ENCODE data around the gene ATRN. TPM values are rescaled to one million over a fixed set of nuclear protein-coding genes. Genes with fewer than 3 reads are reported as not detected.

Gene ATRN
- total and polyA plus RNA-seq, 4 donors = 4.2 to 38.5 (median 21.2) TPM

DNA sequence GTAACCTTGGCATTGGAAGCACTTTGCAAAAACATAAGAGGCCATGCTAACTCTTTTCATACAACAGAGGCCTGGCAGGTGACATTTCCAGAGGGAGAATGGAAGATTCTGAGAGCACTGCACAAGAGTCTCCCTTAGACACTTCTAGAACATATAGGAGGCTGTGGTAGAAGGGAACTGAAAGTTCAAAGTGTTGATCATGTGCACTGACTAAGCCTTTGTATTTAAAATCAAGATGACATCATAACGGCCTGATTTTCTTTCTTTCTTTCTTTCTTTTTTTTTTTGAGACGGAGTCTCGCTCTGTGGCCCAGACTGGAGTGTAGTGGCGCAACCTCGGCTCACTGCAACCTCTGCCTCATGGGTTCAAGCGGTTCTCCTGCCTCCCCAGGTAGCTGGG is 36.6 kb upstream of the ATRN start:
- WGBS, 2 donors = 82 to 87% methylated on average over 6 of the region's 6 CpGs
- no peaks in the 10 kb centered on the region for H3K27me3 ChIP-seq (ENCODE audit: control insufficient read depth in 3 of 3, insufficient read depth in 3 of 3, low read length in 2 of 3)
- TF ChIP-seq, protein P1, sequence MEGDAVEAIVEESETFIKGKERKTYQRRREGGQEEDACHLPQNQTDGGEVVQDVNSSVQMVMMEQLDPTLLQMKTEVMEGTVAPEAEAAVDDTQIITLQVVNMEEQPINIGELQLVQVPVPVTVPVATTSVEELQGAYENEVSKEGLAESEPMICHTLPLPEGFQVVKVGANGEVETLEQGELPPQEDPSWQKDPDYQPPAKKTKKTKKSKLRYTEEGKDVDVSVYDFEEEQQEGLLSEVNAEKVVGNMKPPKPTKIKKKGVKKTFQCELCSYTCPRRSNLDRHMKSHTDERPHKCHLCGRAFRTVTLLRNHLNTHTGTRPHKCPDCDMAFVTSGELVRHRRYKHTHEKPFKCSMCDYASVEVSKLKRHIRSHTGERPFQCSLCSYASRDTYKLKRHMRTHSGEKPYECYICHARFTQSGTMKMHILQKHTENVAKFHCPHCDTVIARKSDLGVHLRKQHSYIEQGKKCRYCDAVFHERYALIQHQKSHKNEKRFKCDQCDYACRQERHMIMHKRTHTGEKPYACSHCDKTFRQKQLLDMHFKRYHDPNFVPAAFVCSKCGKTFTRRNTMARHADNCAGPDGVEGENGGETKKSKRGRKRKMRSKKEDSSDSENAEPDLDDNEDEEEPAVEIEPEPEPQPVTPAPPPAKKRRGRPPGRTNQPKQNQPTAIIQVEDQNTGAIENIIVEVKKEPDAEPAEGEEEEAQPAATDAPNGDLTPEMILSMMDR (IDR thresholded peaks at IDR 0.05; ENCODE audit: control extremely low read depth, extremely low read depth) = no peak
- no peaks in the 10 kb centered on the region for H3K9me3 ChIP-seq (ENCODE audit: control insufficient read depth in 4 of 4, insufficient read depth in 3 of 4, low read length in 3 of 4)
- no peaks in the 10 kb centered on the region for H3K36me3 ChIP-seq (ENCODE audit: control insufficient read depth in 4 of 4, insufficient read depth in 4 of 4, low read length in 4 of 4)
- no peak for ATAC-seq (ENCODE audit: insufficient read depth, low FRiP score)
- no peak for DNase-seq
- H3K9ac ChIP-seq (ENCODE audit: insufficient read depth in 1 of 2, low read length in 2 of 2) = no peak overlapping the region
- H3K4me1 ChIP-seq (ENCODE audit: control insufficient read depth in 5 of 5, insufficient read depth in 5 of 5, low read length in 5 of 5) = no peaks in the 10 kb centered on the region
- no peak overlapping the region for H3K4me3 ChIP-seq
- no peak overlapping the region for H3K27ac ChIP-seq (ENCODE audit: low read depth in 1 of 2, low read length in 1 of 2)

DNA sequence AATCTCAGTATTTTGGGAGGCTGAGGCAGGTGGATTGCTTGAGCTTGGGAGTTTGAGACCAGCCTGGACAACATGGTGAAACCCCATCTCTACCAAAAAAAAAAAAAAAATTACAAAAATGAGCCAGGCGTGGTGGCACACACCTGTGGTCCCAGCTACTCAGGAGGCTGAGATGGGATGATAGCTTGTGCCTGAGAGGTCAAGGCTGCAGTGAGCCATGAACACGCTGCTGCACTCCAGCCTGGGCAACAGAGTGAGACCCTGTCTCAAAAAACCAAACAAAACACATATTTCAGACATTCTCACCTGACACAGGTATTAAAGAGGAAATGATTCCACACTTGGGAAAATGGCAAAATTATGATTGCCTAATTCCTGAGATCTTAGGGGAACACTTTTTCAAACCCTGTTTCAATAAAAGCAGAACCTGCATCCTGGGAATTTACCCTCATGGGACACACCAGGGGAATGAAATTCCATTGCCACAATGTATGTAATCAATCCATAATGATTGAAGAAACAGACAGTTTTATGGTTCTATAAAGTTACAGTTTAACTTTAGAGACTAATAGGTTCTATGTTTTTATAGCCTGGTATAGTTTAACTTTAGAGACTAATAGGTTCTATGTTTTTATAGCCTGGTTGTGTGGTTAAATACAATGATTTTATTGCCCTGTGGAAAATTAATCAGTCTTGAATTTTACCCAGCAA is 33.8 kb upstream of the ATRN start:
- DNase-seq = no peak
- Histone ChIP-seq H3K27ac (ENCODE audit: low read depth in 1 of 2, low read length in 1 of 2) (no peak overlapping the region), H3K9ac (ENCODE audit: insufficient read depth in 1 of 2, low read length in 2 of 2) (no peak overlapping the region), H3K4me1 (ENCODE audit: control insufficient read depth in 5 of 5, insufficient read depth in 5 of 5, low read length in 5 of 5) (no peaks in the 10 kb centered on the region), H3K36me3 (ENCODE audit: control insufficient read depth in 4 of 4, insufficient read depth in 4 of 4, low read length in 4 of 4) (no peaks in the 10 kb centered on the region), H3K9me3 (ENCODE audit: control insufficient read depth in 4 of 4, insufficient read depth in 3 of 4, low read length in 3 of 4) (no peaks in the 10 kb centered on the region), H3K27me3 (ENCODE audit: control insufficient read depth in 3 of 3, insufficient read depth in 3 of 3, low read length in 2 of 3) (no peaks in the 10 kb centered on the region), H3K4me3 (no peak overlapping the region)
- 97 to 99% methylated on average over 2 of the region's 2 CpGs for WGBS, 2 donors
- ATAC-seq (ENCODE audit: insufficient read depth, low FRiP score) = no peak
- TF ChIP-seq, protein P1 (IDR thresholded peaks at IDR 0.05; ENCODE audit: control extremely low read depth, extremely low read depth) = no peak

DNA sequence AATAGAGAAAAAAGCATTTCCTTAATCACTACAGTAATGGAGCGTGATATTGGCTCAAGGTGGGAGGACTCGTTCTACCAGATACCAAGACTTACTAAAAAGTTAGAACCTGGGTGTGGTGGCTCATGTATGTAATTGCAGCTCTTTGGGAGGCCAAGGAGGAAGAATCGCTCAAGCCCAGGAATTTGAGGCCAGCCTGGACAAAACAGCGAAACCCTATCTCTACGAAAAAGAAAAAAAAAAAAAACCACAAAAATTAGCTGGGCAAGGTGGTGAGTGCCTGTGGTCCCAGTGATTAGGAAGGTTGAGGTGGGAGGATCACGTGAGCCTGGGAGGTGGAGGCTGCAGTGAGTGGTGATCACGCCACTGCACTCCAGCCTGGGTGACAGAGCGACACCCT is 24.0 kb upstream of the ATRN start:
- no peak for ATAC-seq (ENCODE audit: insufficient read depth, low FRiP score)
- Histone ChIP-seq H3K4me3 (no peak overlapping the region), H3K27ac (ENCODE audit: low read depth in 1 of 2, low read length in 1 of 2) (no peak overlapping the region), H3K9ac (ENCODE audit: insufficient read depth in 1 of 2, low read length in 2 of 2) (no peak overlapping the region), H3K27me3 (ENCODE audit: control insufficient read depth in 3 of 3, insufficient read depth in 3 of 3, low read length in 2 of 3) (peaks cover 0 to 2% (median 0%) of the 10 kb centered on the region in 3 donors), H3K4me1 (ENCODE audit: control insufficient read depth in 5 of 5, insufficient read depth in 5 of 5, low read length in 5 of 5) (no peaks in the 10 kb centered on the region), H3K36me3 (ENCODE audit: control insufficient read depth in 4 of 4, insufficient read depth in 4 of 4, low read length in 4 of 4) (no peaks in the 10 kb centered on the region), H3K9me3 (ENCODE audit: control insufficient read depth in 4 of 4, insufficient read depth in 3 of 4, low read length in 3 of 4) (no peaks in the 10 kb centered on the region)
- 89 to 91% methylated on average over 8 of the region's 8 CpGs for WGBS, 2 donors
- DNase-seq = no peak
- TF ChIP-seq, protein P1 (IDR thresholded peaks at IDR 0.05; ENCODE audit: control extremely low read depth, extremely low read depth) = no peak

DNA sequence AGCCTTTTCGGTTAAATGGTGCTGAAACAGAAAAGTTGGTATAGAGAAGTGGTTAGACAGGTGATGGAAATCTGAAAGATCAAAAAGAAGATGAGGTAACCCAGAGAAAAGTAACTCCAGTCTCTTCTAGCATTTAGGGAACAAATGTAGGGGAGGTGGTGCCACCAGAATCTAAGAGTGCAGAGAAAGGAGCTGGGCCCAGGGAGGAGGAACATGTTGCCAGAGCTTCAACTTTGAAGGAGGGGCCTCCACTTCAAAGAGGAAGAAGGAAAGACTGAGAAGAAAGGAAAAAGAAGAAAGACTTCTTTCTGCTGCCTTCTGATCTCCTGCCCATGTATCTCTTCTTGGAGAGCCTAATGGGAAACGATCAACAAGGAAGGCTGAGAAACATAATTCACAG is 23.5 kb upstream of the ATRN start:
- no peak for ATAC-seq (ENCODE audit: insufficient read depth, low FRiP score)
- TF ChIP-seq, protein P1 (IDR thresholded peaks at IDR 0.05; ENCODE audit: control extremely low read depth, extremely low read depth) = no peak
- WGBS, 2 donors = 77 to 80% methylated on average over 2 of the region's 2 CpGs

More for the DNA sequence above, 23.5 kb upstream of the ATRN start:
- H3K9me3 ChIP-seq (ENCODE audit: control insufficient read depth in 4 of 4, insufficient read depth in 3 of 4, low read length in 3 of 4) = no peaks in the 10 kb centered on the region
- no peaks in the 10 kb centered on the region for H3K4me1 ChIP-seq (ENCODE audit: control insufficient read depth in 5 of 5, insufficient read depth in 5 of 5, low read length in 5 of 5)
- H3K36me3 ChIP-seq (ENCODE audit: control insufficient read depth in 4 of 4, insufficient read depth in 4 of 4, low read length in 4 of 4) = no peaks in the 10 kb centered on the region
- H3K27me3 ChIP-seq (ENCODE audit: control insufficient read depth in 3 of 3, insufficient read depth in 3 of 3, low read length in 2 of 3) = peaks cover 0 to 2% (median 0%) of the 10 kb centered on the region in 3 donors
- H3K9ac ChIP-seq (ENCODE audit: insufficient read depth in 1 of 2, low read length in 2 of 2) = no peak overlapping the region
- DNase-seq = no peak
- H3K27ac ChIP-seq (ENCODE audit: low read depth in 1 of 2, low read length in 1 of 2) = no peak overlapping the region
- no peak overlapping the region for H3K4me3 ChIP-seq

Measured in lung (tissue), 12 donors.